Activated T-helper 1 cell treated with anti-CD3 and anti-CD28 coated beads, Interleukin-12 subunit alpha, Interleukin-12 subunit beta, Interleukin-2, Interleukin-4 antibody, amounts not matched to agents 30 ng/mL and 10 ng/mL and 1 ng/mL, durations not matched to agents 14 hours and 24 hours and 36 hours (primary cell): ENCODE measurements around the gene KIRREL3. TPM values are rescaled to one million over a fixed set of nuclear protein-coding genes. Genes with fewer than 3 reads are reported as not detected.

Experiments used
- DNase-seq: peaks from one replicate; pipeline ENCODE4 v3.0.0; 2021; ENCODE audit warnings: low spot score
- H3K27ac Mint-ChIP-seq: one replicate; pipeline ENCODE4 v1.8.0; 2021; ENCODE audit warnings: mild to moderate bottlenecking, mixed read lengths
- H3K27me3 Mint-ChIP-seq: one replicate; pipeline ENCODE4 v1.8.0; 2022; ENCODE audit warnings: mild to moderate bottlenecking, moderate library complexity, mixed read lengths; ENCODE audit not compliant: insufficient read depth
- H3K36me3 Mint-ChIP-seq: one replicate; pipeline ENCODE4 v1.8.0; 2021; ENCODE audit warnings: low read depth, mixed read lengths
- H3K4me1 Mint-ChIP-seq: one replicate; pipeline ENCODE4 v1.8.0; 2021; ENCODE audit warnings: low read depth, mixed read lengths
- H3K4me3 Mint-ChIP-seq: one replicate; pipeline ENCODE4 v1.8.0; 2021; ENCODE audit warnings: mild to moderate bottlenecking, moderate library complexity, mixed read lengths
- H3K9me3 Mint-ChIP-seq: one replicate; pipeline ENCODE4 v1.8.0; 2021; ENCODE audit warnings: mixed read lengths
- intact Hi-C: fragments of 100-400 bp; cut with micrococcal nuclease; formaldehyde crosslinking; loops from one replicate; pipeline ENCODE4 v1.15.1; 2024
- total RNA-seq: library from RNA; stranded (reverse); gene quantifications from 2 replicates; pipeline ENCODE4 v1.2.3, GENCODE V29; 2022

The KIRREL3 gene
- total RNA-seq, 1 donor from 2014 or later = not detected

GRCh38 chr11:126476266-126476924 is 524.2 kb downstream of the KIRREL3 start:
- intact Hi-C loops = no loop called here
- H3K9me3 Mint-ChIP-seq = no peaks in the 10 kb centered on the region
- H3K27me3 Mint-ChIP-seq = no peaks in the 10 kb centered on the region
- no peak overlapping the region for H3K27ac Mint-ChIP-seq
- no peak overlapping the region for H3K4me3 Mint-ChIP-seq
- no peak for DNase-seq
- no peaks in the 10 kb centered on the region for H3K36me3 Mint-ChIP-seq
- H3K4me1 Mint-ChIP-seq = peaks cover 33% of the 10 kb centered on the region

- intact Hi-C loops = no loop called here
- H3K4me3 Mint-ChIP-seq = no peak overlapping the region
- H3K36me3 Mint-ChIP-seq = no peaks in the 10 kb centered on the region
- H3K27me3 Mint-ChIP-seq = no peaks in the 10 kb centered on the region
- no peak for DNase-seq
- H3K27ac Mint-ChIP-seq = no peak overlapping the region
- no peaks in the 10 kb centered on the region for H3K9me3 Mint-ChIP-seq
- H3K4me1 Mint-ChIP-seq = peaks cover 23% of the 10 kb centered on the region
Measured at GRCh38 chr11:126475014-126475991, 525.3 kb downstream of the KIRREL3 start.

GRCh38 chr11:126474220-126474619 is 526.4 kb downstream of the KIRREL3 start:
- Mint-ChIP-seq H3K27me3 (no peaks in the 10 kb centered on the region), H3K9me3 (no peaks in the 10 kb centered on the region), H3K4me1 (peaks cover 18% of the 10 kb centered on the region), H3K27ac (no peak overlapping the region), H3K4me3 (no peak overlapping the region), H3K36me3 (no peaks in the 10 kb centered on the region)
- DNase-seq = no peak
- intact Hi-C loops = no loop called here

GRCh38 chr11:126473269-126473668 is 527.3 kb downstream of the KIRREL3 start:
- Mint-ChIP-seq H3K9me3 (no peaks in the 10 kb centered on the region), H3K4me1 (peaks cover 12% of the 10 kb centered on the region)

GRCh38 chr11:126469311-126469710 is 531.3 kb downstream of the KIRREL3 start:
- Mint-ChIP-seq H3K4me3 (no peak overlapping the region), H3K4me1 (peaks cover 21% of the 10 kb centered on the region), H3K36me3 (no peaks in the 10 kb centered on the region), H3K27me3 (no peaks in the 10 kb centered on the region), H3K27ac (no peak overlapping the region), H3K9me3 (peaks cover 2% of the 10 kb centered on the region)
- intact Hi-C loops = no loop called here
- no peak for DNase-seq

More at GRCh38 chr11:126473269-126473668, 527.3 kb downstream of the KIRREL3 start:
- Mint-ChIP-seq H3K27ac (no peak overlapping the region), H3K4me3 (no peak overlapping the region), H3K27me3 (no peaks in the 10 kb centered on the region), H3K36me3 (no peaks in the 10 kb centered on the region)
- no peak for DNase-seq
- intact Hi-C loops = no loop called here

- Mint-ChIP-seq H3K4me1 (peaks cover 23% of the 10 kb centered on the region), H3K36me3 (no peaks in the 10 kb centered on the region), H3K27me3 (no peaks in the 10 kb centered on the region), H3K4me3 (no peak overlapping the region), H3K9me3 (peaks cover 3% of the 10 kb centered on the region), H3K27ac (no peak overlapping the region)
- intact Hi-C loops = no loop called here
- no peak for DNase-seq
Measured at GRCh38 chr11:126468102-126468521, 532.5 kb downstream of the KIRREL3 start.

- no peak for DNase-seq
- intact Hi-C loops = no loop called here
- H3K9me3 Mint-ChIP-seq = peaks cover 3% of the 10 kb centered on the region
- H3K4me1 Mint-ChIP-seq = peaks cover 23% of the 10 kb centered on the region
- H3K27ac Mint-ChIP-seq = no peak overlapping the region
- H3K27me3 Mint-ChIP-seq = no peaks in the 10 kb centered on the region
- H3K36me3 Mint-ChIP-seq = no peaks in the 10 kb centered on the region
- no peak overlapping the region for H3K4me3 Mint-ChIP-seq
Measured at GRCh38 chr11:126467471-126467870, 533.1 kb downstream of the KIRREL3 start.

- Mint-ChIP-seq H3K27ac (no peak overlapping the region), H3K36me3 (no peaks in the 10 kb centered on the region), H3K4me1 (peaks cover 23% of the 10 kb centered on the region), H3K9me3 (peaks cover 3% of the 10 kb centered on the region), H3K27me3 (no peaks in the 10 kb centered on the region), H3K4me3 (no peak overlapping the region)
- DNase-seq = no peak
- intact Hi-C loops = no loop called here
Measured at GRCh38 chr11:126467046-126467370, 533.6 kb downstream of the KIRREL3 start.

GRCh38 chr11:126466236-126467045 is 534.1 kb downstream of the KIRREL3 start:
- peaks cover 3% of the 10 kb centered on the region for H3K9me3 Mint-ChIP-seq

GRCh38 chr11:126465573-126466188 is 534.9 kb downstream of the KIRREL3 start:
- intact Hi-C loops = no loop called here
- peaks cover 3% of the 10 kb centered on the region for H3K9me3 Mint-ChIP-seq
- no peak overlapping the region for H3K27ac Mint-ChIP-seq
- H3K27me3 Mint-ChIP-seq = no peaks in the 10 kb centered on the region
- peak overlapping the region; percentile 40 for H3K4me3 Mint-ChIP-seq
- DNase-seq = peak; percentile 9
- H3K36me3 Mint-ChIP-seq = no peaks in the 10 kb centered on the region
- peaks cover 23% of the 10 kb centered on the region for H3K4me1 Mint-ChIP-seq

More at GRCh38 chr11:126466236-126467045, 534.1 kb downstream of the KIRREL3 start:
- peak overlapping the region; percentile 40 for H3K4me3 Mint-ChIP-seq
- intact Hi-C loops = no loop called here
- no peak for DNase-seq
- H3K4me1 Mint-ChIP-seq = peaks cover 23% of the 10 kb centered on the region
- no peaks in the 10 kb centered on the region for H3K27me3 Mint-ChIP-seq
- no peaks in the 10 kb centered on the region for H3K36me3 Mint-ChIP-seq
- no peak overlapping the region for H3K27ac Mint-ChIP-seq

GRCh38 chr11:126464796-126465195 is 535.8 kb downstream of the KIRREL3 start:
- Mint-ChIP-seq H3K4me3 (no peak overlapping the region), H3K36me3 (no peaks in the 10 kb centered on the region), H3K27me3 (no peaks in the 10 kb centered on the region), H3K4me1 (peaks cover 23% of the 10 kb centered on the region), H3K9me3 (peaks cover 3% of the 10 kb centered on the region), H3K27ac (no peak overlapping the region)
- no peak for DNase-seq
- intact Hi-C loops = loop anchor here (5.0 kb wide), 1 partner anchor 1778 kb away; no protein-coding TSS in a partner anchor

GRCh38 chr11:126462422-126462821 is 538.1 kb downstream of the KIRREL3 start:
- Mint-ChIP-seq H3K9me3 (peaks cover 3% of the 10 kb centered on the region), H3K4me3 (no peak overlapping the region), H3K36me3 (no peaks in the 10 kb centered on the region), H3K27ac (no peak overlapping the region), H3K4me1 (peaks cover 23% of the 10 kb centered on the region), H3K27me3 (no peaks in the 10 kb centered on the region)
- no peak for DNase-seq
- intact Hi-C loops = loop anchor here (5.0 kb wide), 1 partner anchor 1780 kb away; no protein-coding TSS in a partner anchor
